Fibroblast of skin of right quadriceps (primary cell): ENCODE data around the gene PPM1K.

Source experiments
- DNase-seq: peaks from one replicate; pipeline ENCODE4 v3.0.0-alpha.2; 2013

Gene PPM1K

GRCh38 chr4:88276952-88277710, 7.2 kb downstream of the PPM1K start:
- DNase-seq: no peak

DNA sequence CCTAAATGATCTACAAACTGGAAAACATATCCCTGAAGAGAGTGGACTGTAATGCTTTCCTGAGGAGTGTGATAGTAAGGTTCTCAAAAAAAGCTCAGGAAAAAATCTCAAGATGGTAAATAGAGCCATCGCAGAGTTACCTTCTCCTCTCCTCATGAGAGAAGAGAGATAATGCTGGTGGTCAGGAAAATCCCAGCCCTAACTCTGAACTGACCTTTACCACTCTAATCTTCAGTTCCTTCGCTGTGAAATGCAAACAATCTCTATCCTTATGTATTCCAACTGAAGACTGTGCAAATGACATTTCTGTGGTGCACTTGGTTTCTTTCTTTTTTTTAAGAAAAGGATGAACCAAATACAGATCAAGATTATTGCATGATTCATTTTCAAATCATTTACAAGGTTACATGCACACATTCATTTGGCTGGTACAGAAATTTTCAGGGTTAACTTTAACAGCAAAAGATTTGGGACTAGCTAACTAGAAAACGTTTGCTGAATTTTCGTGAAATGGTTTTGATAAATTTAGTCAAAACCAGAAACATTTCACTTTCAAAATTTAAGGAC, 8.3 kb downstream of the PPM1K start:
- no peak for DNase-seq

DNA sequence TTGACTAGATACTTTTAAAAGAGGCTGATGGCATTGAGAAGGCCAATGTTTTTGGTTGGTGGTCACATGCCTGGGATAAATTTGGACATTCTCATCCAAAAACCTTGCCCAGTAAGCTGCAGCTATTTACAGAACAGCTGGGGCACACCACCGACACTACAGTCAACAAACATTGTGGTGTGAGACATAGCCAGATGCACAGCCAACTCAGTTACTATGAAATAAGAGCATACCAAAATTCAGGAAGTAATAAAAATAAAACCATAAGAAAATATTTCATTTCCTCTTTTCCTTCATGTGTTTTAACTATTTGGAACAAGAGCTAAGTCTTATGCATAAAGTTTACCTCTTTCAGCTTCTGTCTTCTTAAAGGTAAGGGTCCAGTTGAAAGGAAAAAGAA, 8.8 kb downstream of the PPM1K start:
- peak; percentile 9 for DNase-seq

GRCh38 chr4:88268913-88269312, 15.4 kb downstream of the PPM1K start:
- no peak for DNase-seq

DNA sequence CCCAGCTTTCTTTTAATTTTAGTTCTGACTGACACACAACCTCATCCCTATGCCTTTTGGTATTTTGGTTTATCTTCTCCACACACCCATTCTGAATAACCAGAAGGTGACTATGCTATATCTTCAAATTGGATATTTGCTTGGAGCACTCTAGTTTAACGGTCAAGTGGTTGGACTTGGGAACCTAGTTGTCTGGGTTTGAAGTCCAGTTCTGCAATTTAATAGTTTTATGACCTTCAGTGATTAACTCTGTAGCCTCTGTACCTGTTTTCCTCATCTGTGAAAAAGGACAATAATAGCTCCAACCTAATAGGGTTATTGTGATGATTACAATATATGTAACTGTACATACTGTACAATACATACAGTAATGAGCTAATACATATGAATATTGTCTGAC, 20.0 kb downstream of the PPM1K start:
- no peak for DNase-seq

DNA sequence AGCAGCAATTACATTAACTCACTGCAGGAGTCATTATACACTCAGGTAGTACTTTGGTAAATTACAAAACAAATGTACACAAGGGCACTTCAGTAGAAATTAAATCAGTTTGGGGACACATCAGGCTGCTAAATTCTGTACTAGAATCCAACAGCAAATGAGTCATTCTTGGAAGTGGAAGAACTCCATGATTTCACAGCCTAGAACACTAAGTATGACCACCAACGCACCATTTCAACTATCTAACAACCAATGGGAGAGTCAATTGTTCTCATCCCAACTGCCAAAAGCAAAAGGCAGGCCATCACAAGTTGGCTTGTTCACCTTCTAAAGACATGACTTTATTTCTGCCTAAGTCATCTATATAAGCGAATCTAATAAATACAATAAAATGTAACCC, 26.6 kb downstream of the PPM1K start:
- no peak for DNase-seq

DNA sequence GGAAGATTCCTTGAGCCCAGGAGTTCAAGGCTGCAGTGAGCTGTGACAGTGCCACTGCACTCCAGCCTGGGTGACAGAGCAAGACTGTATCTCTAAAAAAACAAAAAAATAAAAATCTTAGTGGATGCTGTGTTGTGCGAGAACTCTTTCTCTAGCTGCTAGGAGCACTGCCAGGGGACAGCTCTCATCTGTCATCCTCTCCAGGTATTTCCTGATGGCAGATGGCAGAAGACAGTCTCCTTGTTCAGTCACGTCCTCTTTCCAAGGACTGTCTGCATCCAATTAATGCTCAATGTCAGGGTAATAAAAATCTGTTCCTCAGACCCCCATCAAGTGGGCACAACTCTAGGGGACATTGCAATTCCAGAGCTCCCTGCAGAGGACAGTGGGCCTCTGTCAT, 29.2 kb downstream of the PPM1K start:
- DNase-seq: no peak

- no peak for DNase-seq
These were observed 32.4 kb downstream of the PPM1K start for GRCh38 chr4:88251924-88252323.

DNA sequence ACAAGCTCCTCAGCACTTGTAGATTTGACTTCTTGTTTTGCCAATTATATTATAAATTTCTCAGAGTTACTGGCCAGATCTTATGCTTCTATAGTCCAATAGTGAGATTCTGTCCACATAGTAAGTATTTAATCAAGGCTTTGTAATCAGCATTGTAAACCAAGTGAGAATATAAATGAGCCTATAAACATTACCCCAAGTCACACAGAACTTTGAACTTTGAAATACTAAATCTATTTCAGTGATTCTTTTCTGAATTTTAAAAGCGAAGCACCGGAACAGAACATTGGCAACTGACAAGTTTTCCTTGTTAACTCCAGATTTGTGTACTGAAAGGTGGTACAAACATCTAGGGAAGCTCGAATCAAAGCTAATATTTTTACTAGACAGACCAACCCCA, 37.2 kb downstream of the PPM1K start:
- DNase-seq: no peak

GRCh38 chr4:88246600-88246999, 37.8 kb downstream of the PPM1K start:
- DNase-seq: no peak

GRCh38 chr4:88244816-88245579, 39.4 kb downstream of the PPM1K start:
- DNase-seq: no peak

GRCh38 chr4:88244056-88244455, 40.3 kb downstream of the PPM1K start:
- DNase-seq: no peak

DNA sequence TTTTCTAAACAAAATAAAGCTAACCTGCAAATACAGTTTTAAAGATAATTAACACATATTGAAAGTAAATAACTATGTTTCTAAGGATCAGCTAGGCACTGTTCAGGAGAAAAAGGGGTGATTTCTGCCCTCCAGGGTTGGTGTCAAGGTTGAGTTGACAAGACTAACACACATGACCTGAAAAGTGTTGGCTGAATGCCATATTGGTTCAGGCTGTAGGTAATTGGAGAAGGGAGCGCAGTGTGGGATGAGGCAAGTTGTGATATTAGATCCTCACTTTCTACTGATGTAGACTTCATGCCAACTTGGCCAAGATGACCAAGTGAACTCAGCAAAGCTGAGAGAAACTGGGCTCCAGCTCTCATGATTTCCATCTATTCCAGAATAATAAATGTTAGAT, 42.2 kb downstream of the PPM1K start:
- no peak for DNase-seq

DNA sequence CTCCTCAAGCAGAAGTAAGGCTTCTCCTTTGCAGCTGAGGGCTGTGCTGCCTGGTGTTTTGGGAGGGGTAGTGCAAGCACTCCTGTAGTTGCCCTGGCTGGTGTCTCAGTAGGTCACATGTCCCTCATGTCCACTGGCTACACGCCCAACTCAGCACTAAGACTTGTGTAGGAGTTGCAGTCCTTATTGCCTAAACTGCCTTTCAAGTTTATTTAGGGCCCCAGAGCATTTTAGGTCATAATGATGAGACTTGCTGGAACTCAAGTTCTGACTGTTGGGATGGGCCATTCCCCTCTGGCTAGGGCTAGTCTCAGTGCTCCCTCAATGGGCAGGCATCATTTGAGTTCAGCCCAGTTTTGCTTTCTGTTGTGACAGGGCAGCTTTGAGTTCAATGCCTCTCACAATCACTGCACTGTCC, 44.1 kb downstream of the PPM1K start:
- no peak for DNase-seq

- DNase-seq: no peak
These were observed 53.2 kb downstream of the PPM1K start for GRCh38 chr4:88230969-88231771.

DNA sequence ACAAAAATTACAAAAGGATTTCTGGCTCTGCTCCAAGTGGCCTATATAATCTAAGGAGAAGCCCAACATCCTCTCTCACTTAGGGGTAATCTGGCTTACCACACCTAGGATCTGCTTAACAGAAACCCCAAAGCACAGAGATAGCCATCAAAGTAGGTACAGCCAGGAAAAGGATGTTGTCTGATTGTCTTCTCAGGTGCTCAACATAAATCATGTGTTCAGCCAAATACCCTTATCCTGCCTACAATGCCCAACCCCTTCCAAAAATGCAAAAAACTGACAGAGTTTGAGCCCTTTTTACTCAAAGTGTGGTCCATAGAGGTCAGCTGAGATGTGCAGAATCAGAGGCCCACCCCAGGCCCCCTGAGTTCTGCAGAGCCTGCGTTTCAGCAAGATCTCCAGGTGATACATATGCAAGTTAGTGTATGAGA, 53.9 kb downstream of the PPM1K start:
- DNase-seq: no peak

GRCh38 chr4:88227734-88228133, 56.6 kb downstream of the PPM1K start:
- DNase-seq: no peak

GRCh38 chr4:88226143-88226542, 58.2 kb downstream of the PPM1K start:
- DNase-seq: no peak

- DNase-seq: no peak
These were observed 58.9 kb downstream of the PPM1K start for GRCh38 chr4:88225232-88226105.

DNA sequence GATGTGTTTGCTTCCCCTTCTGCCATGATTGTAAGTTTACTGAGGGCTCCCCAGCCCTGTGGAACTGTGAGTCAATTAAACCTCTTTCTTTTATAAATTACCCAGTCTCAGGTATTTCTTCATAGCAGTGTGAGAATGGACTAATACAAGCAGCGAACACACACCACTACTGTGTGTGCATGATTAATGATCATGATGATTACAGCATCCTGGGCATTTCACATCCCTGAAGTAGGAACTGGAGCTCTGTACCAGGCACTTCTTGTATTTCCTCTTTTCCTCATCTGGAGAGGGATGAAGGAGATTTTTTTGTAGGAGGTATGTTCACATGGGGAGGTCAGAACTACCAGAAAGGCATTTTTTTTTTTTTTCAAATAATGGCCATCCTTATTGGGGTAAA, 60.8 kb downstream of the PPM1K start:
- no peak for DNase-seq

- DNase-seq: peak; percentile 46
These were observed 65.3 kb downstream of the PPM1K start for GRCh38 chr4:88219099-88219498.

DNA sequence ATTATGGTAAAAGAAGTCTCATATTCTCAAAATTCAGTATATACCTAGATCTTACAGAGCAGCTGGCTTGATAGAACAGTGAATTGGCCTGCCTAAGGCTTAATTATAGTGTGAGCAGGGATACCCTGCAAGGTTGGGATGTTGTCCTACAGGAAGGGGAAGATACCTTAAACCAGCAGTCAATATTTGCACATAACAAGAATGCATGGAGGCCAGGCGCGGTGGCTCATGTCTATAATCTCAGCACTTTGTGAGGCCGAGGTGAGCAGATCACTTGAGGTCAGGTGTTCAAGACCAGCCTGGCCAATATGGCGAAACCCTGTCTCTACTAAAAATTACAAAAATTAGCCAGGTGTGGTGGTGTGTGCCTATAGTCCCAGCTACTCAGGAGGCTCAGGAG, 67.2 kb downstream of the PPM1K start:
- no peak for DNase-seq
